ENCODE measurements around the gene DLG2. TPM values are rescaled to one million over a fixed set of nuclear protein-coding genes. Genes with fewer than 3 reads are reported as not detected.
A peak's percentile ranks its signal among the peaks of the same experiment; 100 is the strongest.

The DLG2 gene
- total RNA-seq, 4 donors from 2014 or later = 37.9 to 71.5 (median 44.9) TPM

DNA sequence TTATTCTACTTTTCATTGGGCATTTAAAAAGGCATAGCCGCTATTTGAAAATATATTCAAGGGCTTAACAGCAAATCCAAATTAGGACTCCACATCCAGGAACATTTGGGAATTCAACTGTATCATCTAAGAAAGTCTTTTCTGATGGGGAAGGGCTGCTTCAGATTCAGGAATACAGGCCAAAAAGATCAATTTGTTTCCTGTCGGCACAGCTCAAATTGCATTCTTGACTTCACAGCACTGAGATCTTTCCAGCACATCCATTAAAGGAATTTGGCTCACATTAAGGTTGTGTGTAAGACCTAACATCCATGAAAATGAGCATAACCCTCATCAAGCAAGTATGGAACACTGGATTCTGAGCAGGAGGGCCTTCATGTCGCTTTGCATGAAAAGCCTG is 1171.5 kb downstream of the DLG2 start:
- Histone ChIP-seq H3K4me3 (no peak overlapping the region), H3K4me1 (no peaks in the 10 kb centered on the region), H3K36me3 (no peaks in the 10 kb centered on the region), H3K27ac (no peak overlapping the region), H3K9me3 (no peaks in the 10 kb centered on the region), H3K27me3 (no peaks in the 10 kb centered on the region)
- no peak for TF ChIP-seq POLR2AphosphoS5 (IDR thresholded peaks at IDR 0.05)
- TF ChIP-seq, protein P1, sequence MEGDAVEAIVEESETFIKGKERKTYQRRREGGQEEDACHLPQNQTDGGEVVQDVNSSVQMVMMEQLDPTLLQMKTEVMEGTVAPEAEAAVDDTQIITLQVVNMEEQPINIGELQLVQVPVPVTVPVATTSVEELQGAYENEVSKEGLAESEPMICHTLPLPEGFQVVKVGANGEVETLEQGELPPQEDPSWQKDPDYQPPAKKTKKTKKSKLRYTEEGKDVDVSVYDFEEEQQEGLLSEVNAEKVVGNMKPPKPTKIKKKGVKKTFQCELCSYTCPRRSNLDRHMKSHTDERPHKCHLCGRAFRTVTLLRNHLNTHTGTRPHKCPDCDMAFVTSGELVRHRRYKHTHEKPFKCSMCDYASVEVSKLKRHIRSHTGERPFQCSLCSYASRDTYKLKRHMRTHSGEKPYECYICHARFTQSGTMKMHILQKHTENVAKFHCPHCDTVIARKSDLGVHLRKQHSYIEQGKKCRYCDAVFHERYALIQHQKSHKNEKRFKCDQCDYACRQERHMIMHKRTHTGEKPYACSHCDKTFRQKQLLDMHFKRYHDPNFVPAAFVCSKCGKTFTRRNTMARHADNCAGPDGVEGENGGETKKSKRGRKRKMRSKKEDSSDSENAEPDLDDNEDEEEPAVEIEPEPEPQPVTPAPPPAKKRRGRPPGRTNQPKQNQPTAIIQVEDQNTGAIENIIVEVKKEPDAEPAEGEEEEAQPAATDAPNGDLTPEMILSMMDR (IDR thresholded peaks at IDR 0.05) = no peak
- no peak for TF ChIP-seq POLR2A (IDR thresholded peaks at IDR 0.05)
- no peak for TF ChIP-seq EP300 (IDR thresholded peaks at IDR 0.05)
- 71% methylated on average over 3 of the region's 3 CpGs for WGBS
- DNase-seq (ENCODE audit: low spot score in 2 of 2) = no peak

DNA sequence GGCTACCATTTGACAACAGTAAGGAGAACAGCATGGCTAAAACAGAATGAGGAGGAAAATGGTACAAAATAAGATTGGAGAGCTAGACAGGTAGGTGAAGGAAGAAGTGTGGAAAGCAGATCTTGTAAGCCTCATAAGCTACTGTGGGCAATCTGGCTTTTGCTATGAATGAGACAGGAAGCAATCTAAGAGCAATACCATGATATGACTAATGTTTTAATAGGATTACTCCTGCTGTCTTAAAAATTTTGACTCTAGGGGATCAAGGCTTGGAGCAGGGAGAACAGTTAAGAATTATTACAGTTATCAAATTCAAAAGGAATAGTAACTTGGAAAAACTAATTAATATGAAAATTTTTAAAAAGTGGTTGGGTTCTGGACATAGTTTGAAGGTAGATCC is 1174.9 kb downstream of the DLG2 start:
- Histone ChIP-seq H3K36me3 (no peaks in the 10 kb centered on the region), H3K4me1 (no peaks in the 10 kb centered on the region), H3K27me3 (no peaks in the 10 kb centered on the region), H3K27ac (no peak overlapping the region), H3K4me3 (no peak overlapping the region), H3K9me3 (no peaks in the 10 kb centered on the region)
- TF ChIP-seq POLR2AphosphoS5 (IDR thresholded peaks at IDR 0.05) (no peak), POLR2A (IDR thresholded peaks at IDR 0.05) (no peak), EP300 (IDR thresholded peaks at IDR 0.05) (no peak)
- TF ChIP-seq, protein P1 (IDR thresholded peaks at IDR 0.05) = no peak
- DNase-seq (ENCODE audit: low spot score in 2 of 2) = no peak

DNA sequence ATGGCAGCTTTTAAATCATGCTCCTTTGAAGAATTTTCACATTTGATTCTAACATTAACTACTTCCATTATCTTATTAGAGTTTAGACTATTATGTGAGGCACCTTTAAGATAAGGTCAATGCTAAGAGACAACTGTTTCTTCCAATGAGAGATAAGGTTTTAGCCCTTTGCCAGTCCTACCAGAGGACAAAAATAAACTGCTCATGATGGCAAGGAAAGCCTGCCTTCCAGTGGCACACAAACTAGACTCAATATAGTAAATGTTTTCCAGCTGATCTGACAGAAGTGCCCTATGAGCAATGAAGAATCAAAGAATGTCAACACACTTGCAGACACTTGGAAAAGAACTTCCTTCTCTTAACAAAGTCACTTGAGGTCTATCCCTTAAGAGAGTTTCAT is 1188.6 kb downstream of the DLG2 start:
- Histone ChIP-seq H3K4me3 (no peak overlapping the region), H3K36me3 (no peaks in the 10 kb centered on the region), H3K9me3 (no peaks in the 10 kb centered on the region), H3K4me1 (peaks cover 3% of the 10 kb centered on the region), H3K27me3 (no peaks in the 10 kb centered on the region), H3K27ac (no peak overlapping the region)
- TF ChIP-seq EP300 (IDR thresholded peaks at IDR 0.05) (no peak), POLR2AphosphoS5 (IDR thresholded peaks at IDR 0.05) (no peak), POLR2A (IDR thresholded peaks at IDR 0.05) (no peak)
- TF ChIP-seq, protein P1 (IDR thresholded peaks at IDR 0.05) = no peak
- DNase-seq (ENCODE audit: low spot score in 2 of 2) = no peak

DNA sequence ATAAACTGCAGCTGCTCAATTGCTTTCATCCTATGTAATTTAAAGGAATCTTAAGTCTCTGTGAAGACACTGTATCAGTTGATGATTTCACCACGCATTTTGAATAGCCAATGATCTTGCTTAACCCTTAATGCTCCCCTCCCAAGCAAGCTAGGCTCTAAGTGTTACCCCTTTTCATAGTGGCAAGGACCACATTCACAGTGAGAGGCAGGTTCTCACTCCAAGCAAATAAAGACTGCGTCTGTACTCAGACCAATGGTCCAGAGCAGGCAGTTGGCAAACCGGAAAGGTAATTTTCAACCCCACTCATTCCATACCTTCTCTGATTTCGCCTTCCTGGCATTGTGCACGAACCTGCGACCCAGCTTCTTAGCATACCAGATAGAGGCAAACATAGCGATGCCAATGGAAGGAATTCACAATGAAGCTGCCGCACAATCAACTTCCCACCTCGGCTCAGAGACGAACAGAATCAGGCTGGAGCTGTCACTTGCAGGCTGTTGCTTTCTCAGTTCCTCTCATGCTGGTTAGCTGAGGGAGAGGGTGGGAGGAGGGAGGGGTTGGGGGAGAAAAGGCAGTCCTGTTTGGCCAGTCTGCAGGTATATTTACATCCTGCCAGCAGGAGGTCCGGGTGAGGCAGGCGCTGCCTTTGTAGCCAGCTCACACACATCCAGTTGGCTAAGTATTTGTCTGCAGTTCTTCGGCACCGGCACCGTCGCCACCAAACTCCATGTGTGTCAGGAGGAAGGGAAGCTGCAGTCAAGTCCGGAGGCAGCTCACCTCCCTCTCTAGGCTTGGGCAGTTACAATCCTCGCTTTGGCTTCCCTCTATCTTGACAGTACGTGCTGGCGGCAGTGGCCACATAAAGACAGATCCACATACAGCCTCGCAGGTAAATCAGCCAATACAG is 1189.8 kb downstream of the DLG2 start:
- H3K4me3 ChIP-seq = no peak overlapping the region
- H3K27me3 ChIP-seq = no peaks in the 10 kb centered on the region
- WGBS = 3% methylated on average over 11 of the region's 21 CpGs
- H3K27ac ChIP-seq = no peak overlapping the region
- peaks cover 3% of the 10 kb centered on the region for H3K4me1 ChIP-seq
- H3K9me3 ChIP-seq = no peaks in the 10 kb centered on the region
- TF ChIP-seq POLR2AphosphoS5 (IDR thresholded peaks at IDR 0.05) (no peak), POLR2A (IDR thresholded peaks at IDR 0.05) (no peak), EP300 (IDR thresholded peaks at IDR 0.05) (no peak)
- TF ChIP-seq, protein P1 (IDR thresholded peaks at IDR 0.05) = no peak
- peak in 1 of 2 donors; percentile 69 for DNase-seq (ENCODE audit: low spot score in 2 of 2)
- H3K36me3 ChIP-seq = no peaks in the 10 kb centered on the region

DNA sequence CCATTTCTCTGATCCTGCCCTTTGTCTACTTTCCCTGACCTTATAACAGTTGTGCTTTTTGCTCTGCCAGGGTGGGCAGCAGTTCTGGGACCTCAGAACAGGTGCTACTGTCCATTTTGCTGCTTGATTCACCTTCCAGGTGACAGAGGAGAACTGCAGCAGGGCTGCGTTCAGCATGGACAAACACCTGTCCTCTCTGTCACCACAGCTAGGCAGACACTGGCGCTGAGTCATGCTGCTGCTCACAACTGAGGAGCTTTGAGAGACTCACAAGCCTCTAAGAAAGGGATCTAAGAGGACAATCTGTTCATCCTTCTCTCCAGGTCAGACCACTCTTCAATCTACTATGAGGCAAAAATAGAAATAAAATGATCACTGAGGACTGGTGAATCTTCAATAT is 1196.5 kb downstream of the DLG2 start:
- H3K27ac ChIP-seq = no peak overlapping the region
- 82% methylated on average over 2 of the region's 2 CpGs for WGBS
- no peaks in the 10 kb centered on the region for H3K9me3 ChIP-seq
- H3K4me3 ChIP-seq = no peak overlapping the region
- no peaks in the 10 kb centered on the region for H3K27me3 ChIP-seq
- no peak for DNase-seq (ENCODE audit: low spot score in 2 of 2)
- no peaks in the 10 kb centered on the region for H3K4me1 ChIP-seq
- no peaks in the 10 kb centered on the region for H3K36me3 ChIP-seq
- TF ChIP-seq POLR2A (IDR thresholded peaks at IDR 0.05) (no peak), EP300 (IDR thresholded peaks at IDR 0.05) (no peak), POLR2AphosphoS5 (IDR thresholded peaks at IDR 0.05) (no peak)
- TF ChIP-seq, protein P1 (IDR thresholded peaks at IDR 0.05) = no peak

All from suprapubic skin (tissue), 4 donors.